ENCODE measurements around the gene TKFC.
"Not testable (repeated sequence)": the region's sequence is repeated elsewhere in the genome, so short reads cannot be mapped to it uniquely, and the experiment has no call there.

TKFC gene

DNA sequence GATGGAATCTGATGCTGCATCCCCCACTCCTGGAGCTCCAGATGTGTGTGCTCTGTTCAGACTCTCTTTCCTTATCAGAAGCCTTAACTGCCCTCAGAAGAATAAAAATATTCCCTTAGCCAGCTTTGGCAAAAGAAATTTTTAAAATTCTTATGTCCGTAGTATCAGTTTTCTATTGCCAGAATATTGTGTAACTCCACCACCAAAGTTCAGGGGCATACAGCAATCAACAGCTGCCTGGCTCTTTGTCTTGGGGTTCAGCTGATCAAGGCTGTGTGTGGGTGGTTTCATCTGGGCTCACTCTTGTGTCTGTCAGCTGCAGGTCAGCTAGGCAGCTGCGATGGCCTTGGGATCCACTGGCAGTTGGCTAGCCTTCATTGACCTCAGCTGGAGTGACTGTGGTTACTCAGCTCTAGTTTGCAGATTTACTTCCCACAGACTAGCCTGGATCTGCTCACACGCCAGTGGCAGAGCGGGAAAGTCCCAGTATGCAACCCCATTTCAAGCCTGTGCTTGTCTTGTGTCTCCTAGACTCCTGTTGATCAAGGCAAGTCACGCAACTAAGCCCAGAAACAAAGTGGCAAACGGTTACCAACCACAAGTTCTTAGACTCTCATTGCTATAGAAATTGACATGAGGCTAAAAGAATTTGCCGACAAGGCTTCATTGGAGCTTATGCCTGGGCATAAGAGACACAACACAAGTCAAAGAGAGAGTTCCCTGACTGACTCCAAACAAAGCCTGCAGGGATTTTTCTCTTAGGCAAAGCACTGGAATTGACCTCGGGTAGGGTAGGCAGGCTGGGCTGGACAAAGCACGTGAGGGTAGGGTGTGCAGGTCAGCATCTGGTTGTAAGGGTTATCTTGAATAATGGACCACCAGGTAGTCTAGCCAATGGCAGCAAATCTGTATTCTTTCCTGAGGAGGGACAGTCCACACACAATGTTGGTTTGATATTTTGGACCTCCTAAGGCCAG lies 36.6 kb downstream of the TKFC start:
- no peak for DNase-seq

DNA sequence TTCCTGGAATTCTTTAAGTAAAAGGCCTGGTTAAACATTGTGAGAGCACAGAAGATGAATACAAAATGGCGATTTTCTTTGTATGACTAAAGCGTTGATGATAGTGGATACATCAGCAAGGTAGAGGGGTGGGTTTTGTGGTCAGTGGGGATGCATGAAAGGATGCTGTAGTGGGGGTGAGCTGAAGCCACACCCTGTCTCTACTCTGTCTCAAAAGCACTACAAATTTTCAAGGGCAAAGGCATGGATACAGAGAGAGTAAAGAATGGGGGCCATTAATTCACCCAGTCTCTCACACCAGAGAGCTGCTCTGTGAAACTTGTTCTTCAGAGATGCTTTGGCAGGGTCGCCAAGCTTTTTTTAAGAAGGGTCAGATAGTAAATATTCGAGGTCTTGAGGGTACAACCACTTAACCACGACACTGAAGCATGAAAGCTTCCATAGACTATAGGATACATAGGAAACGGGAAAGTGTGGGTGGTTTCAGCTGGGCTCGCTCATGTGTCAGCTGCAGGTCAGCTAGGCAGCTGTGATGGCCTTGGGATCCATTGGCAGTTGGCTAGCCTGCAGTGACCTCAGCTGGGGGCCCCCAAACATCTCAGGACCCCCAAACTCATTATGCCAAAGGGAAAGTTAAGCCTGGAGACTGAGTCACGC lies 37.4 kb downstream of the TKFC start:
- no peak for DNase-seq

DNA sequence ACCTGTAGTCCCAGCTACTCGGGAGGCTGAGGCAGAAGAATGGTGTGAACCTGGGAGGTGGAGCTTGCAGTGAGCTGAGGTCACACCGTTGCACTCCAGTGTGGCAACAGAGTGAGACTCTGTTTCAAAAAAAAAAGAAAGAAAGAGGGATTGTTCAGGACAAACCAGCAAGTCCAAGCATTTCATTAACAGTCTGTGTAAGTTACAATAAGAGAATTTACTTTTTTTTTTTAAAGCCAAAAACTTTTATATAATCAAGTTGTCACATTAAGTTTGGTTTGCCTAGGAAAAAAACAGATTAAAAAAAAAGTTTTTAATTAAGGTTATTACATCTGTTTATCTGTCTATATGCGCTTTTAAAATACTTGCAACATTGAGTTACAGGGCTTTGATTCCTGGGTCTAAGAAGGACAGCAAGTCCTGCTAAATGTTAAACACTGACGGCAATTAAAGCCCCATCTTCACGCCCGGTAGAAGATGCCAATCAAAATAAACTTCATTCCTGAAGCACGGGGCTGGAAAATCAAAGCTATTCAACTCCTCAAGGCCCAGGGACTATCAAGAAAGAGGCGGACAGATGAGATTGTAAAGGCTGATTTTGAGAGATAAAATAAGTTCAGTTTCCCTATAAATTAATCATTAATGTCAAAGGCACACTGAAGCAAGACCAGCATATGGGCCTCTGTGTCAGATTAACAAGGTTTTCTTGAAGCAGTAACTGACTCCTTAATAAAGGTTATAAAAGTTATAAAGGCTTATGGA lies 39.8 kb downstream of the TKFC start:
- no peak for DNase-seq

- no peak for DNase-seq
These were observed 42.7 kb downstream of the TKFC start for GRCh38 chr11:61375761-61376108.

- DNase-seq: no peak
These were observed 44.6 kb downstream of the TKFC start for GRCh38 chr11:61377461-61378160.

DNA sequence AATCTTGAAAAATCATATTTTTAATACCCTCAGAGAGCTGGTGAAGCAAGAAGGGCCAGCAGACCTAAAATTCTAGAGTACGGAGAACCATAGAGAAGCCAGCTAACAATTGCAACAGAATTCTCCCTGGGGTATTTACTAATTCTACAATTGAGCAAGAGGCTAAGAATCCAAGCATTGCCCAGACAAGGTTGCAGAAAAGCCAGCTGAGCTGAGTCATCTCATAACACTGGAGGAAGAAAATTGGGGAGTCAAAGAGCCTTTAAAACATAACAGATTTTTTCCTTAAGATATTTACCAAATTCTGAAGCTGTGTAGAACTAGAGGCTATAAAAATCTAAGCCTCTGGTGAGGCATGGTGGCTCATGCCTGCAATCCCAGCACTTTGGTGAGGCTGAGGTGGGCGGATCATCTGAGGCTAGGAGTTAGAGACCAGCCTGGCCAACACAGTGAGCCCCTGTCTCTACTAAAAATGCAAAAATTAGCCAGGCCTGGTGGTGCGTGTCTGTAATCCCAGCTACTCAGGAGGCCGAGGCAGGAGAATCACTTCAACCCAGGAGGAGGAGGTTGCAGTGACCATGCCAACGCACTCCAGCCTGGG lies 45.8 kb downstream of the TKFC start:
- no peak for DNase-seq

- DNase-seq: no peak
These were observed 47.9 kb downstream of the TKFC start for GRCh38 chr11:61380884-61381283.

- not testable (repeated sequence) for DNase-seq
These were observed 50.8 kb downstream of the TKFC start for GRCh38 chr11:61383859-61384258.

DNA sequence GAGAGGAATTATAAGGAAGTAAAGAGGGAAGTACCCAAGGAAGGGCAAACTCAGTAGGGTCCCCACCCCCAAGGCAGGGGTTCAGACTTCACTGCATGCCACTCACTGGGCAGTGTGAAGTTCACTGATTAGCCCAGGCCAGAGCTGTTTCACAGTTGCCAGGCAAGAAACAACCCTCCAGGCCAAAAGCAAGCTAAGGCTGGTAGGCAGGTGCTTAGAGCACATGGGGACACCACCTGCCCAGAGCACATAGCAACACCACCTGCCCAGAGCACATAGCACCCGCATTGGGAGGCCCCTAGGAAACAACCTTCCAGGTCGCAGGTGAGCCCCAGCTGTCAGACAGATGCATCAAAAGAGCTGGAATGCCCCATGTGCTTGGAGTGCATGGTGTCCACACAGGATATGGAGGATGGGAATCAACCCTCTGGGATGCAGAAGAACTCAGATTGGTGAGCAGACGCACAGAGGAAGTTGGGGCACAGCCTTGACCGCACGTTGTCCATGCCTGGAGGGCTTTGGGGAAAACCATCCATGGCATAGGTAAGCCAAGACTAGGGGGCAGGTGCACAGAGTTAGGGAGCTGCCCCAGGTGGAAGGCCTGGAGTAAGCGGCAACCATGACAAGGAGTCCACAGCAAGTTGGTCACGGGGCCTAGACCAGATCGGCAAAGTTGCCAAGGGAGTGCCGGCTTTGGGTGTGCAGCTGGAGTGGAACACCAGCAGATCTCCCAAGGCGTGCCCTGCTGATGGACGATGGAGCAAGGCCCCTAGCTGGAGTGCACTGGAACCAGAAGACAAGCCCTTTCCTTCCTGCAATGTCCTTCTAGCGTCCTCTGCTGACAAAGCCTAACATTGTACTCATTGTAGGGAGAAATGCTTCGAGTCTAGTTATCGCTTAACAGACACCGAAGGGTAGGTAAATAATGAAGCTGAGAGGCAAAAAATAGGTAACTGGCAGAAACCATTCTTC lies 51.5 kb downstream of the TKFC start:
- DNase-seq: no peak

DNA sequence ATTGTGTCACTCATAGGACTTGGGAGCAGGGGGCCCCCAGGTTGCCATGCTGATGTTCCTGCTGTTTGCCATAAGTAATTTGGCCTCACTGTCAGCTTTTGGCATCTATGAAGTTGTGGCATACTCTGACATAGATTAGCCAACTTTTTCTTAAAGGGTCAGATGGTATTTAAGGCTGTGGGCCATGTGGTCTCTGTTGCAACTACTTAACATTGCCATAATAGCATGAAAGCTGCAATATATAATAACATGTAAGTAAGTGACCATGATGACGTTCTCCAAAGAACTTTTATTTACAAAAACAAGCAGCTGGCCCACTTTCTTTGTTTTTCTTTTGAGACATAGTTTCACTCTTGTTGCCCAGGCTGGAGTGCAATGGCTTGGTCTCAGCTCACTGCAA lies 57.1 kb downstream of the TKFC start:
- no peak for DNase-seq

- peak; percentile 9 for DNase-seq
These were observed 60.1 kb downstream of the TKFC start for GRCh38 chr11:61392981-61393595.

Measured in NCI-H1105 treated with DMSO at 0.1 percent for 48 hours (cell line).